Heart left ventricle (tissue), 16 donors: Measurements from ENCODE around the gene TMC5. TPM values are rescaled to one million over a fixed set of nuclear protein-coding genes. Genes with fewer than 3 reads are reported as not detected.

Experiments used
- ATAC-seq, 4 donors: fragments of 200-7000 bp; cut with Tn5 transposase; one replicate each; pipeline ENCODE4 v1.9.1; 2020 to 2022; ENCODE audit warnings: moderate library complexity in 4 of 4, mild to moderate bottlenecking in 3 of 4, moderate number of reproducible peaks in 1 of 4
- DNase-seq, 5 donors: peaks; one replicate each; pipeline ENCODE4 v3.0.0-alpha.2; 2020
- H3K27ac ChIP-seq, 12 donors: fragments of 200-600 bp; sonication (generic) in 4 of 12; one replicate each; pipeline versions ENCODE4 v1.5.0 to v1.8.0; 2016 to 2022; ENCODE audit warnings: mild to moderate bottlenecking in 2 of 12
- H3K27me3 ChIP-seq, 9 donors: fragments of 200-600 bp; sonication (generic) in 2 of 9; one replicate each; pipeline versions ENCODE4 v1.5.1 to v1.8.0; 2016 to 2022; ENCODE audit warnings: mild to moderate bottlenecking in 3 of 9
- H3K36me3 ChIP-seq, 9 donors: fragments of 200-600 bp; sonication (generic) in 2 of 9; one replicate each; pipeline versions ENCODE4 v1.5.0 to v1.8.0; 2018 to 2022; ENCODE audit warnings: mild to moderate bottlenecking in 2 of 9
- H3K4me1 ChIP-seq, 12 donors: fragments of 200-600 bp; sonication (generic) in 4 of 12; one replicate each; pipeline versions ENCODE4 v1.5.0 to v1.8.0; 2016 to 2022; ENCODE audit warnings: mild to moderate bottlenecking in 3 of 12
- H3K4me3 ChIP-seq, 12 donors: fragments of 200-600 bp; sonication (generic) in 4 of 12; one replicate each; pipeline versions ENCODE4 v1.5.0 to v1.8.0; 2017 to 2022; ENCODE audit warnings: mild to moderate bottlenecking in 9 of 12, moderate library complexity in 4 of 12
- H3K9me3 ChIP-seq, 12 donors: fragments of 200-600 bp; sonication (generic) in 4 of 12; one replicate each; pipeline versions ENCODE4 v1.5.0 to v1.8.0; 2016 to 2022; ENCODE audit warnings: mild to moderate bottlenecking in 1 of 12
- POLR2A ChIP-seq, 2 donors: fragments of 450-650 bp; IDR thresholded peaks; one replicate each; pipeline ENCODE4 v1.6.1; 2017; ENCODE audit warnings: antibody characterized with exemption in 2 of 2, mild to moderate bottlenecking in 2 of 2, moderate library complexity in 2 of 2
- WGBS, 4 donors: extraction: QIAGEN DNeasy Blood & Tissue Kit in 2 of 4; methylation state at CpG; one replicate each; pipeline versions ENCODE4 v1.1.5 to v1.1.7; 2013 to 2018; 5-methylcytosine and 5-hydroxymethylcytosine counted together
- intact Hi-C, 10 donors: fragments of 100-400 bp; cut with DNase I; formaldehyde crosslinking; loops; one replicate each; pipeline versions ENCODE4 v1.11.1 to v1.14.2; 2022
- polyA plus RNA-seq, 2 donors: library from polyadenylated mRNA; stranded (reverse); fragments of 200-250 nt; gene quantifications; one replicate each; pipeline ENCODE4 v1.2.3, GENCODE V29; 2013
- total RNA-seq, 9 donors: library from RNA; depleted of rRNA in 2 of 9; stranded (reverse); fragments of >200 nt in 2 of 9; fragmentation: NEBNext Ultra II Directional in 3 of 9; extraction: Animal tissue kit (Norgen Biotek cat#: 25700) in 3 of 9; gene quantifications; one replicate each; pipeline versions ENCODE4 v1.1.0 to v1.2.4, GENCODE V29; 2016 to 2023
- TF ChIP-seq, protein P1 (sequence below), 12 donors: fragments of 200-600 bp; sonication (generic) in 4 of 12; IDR thresholded peaks; one replicate each; pipeline versions ENCODE4 v1.5.0 to v1.8.0; 2018 to 2022; ENCODE audit warnings: antibody characterized with exemption in 12 of 12, mild to moderate bottlenecking in 5 of 12
- donor health status: ischemic (EF 13 %, LVEDD 7.1; RV severe dilation, severe dysfunction).
- donor health status: healthy with polysubstance abuse.
- donor health status: DM: no; HTN: yes; CAD: no.
- donor health status: DM: no; HTN: no; CAD: no.
- donor health status: ischemic (EF 25% LVEDD 6.9; RV normal size, moderate dysfunction).
- donor health status: ischemic (EF 25% LVEDD 5.7; RV mildly dilated, moderate dysfunction).
- donor health status: healthy.
- donor health status: DM: yes; HTN: yes; CAD: no.
- donor health status: ischemic (EF 35%, LVEDD 5.7; RV mildly dilated, moderate dysfunction).
- donor health status: nonischemic (EF 11% LVEDD 7.7; RV severe dilation, severe dysfunction).
- donor health status: DM: yes; HTN: yes; CAD: no.
- donor health status: PGD.
- donor health status: ischemic (EF 29% LVEDD 5.4; RV normal size, mild dysfunction).
- donor health status: nonischemic (EF 23%, LVEDD 6.1; RV moderate dilation, normal function).

TMC5 gene
- total and polyA plus RNA-seq, 11 donors, result 1.8 TPM; not detected in 10

DNA sequence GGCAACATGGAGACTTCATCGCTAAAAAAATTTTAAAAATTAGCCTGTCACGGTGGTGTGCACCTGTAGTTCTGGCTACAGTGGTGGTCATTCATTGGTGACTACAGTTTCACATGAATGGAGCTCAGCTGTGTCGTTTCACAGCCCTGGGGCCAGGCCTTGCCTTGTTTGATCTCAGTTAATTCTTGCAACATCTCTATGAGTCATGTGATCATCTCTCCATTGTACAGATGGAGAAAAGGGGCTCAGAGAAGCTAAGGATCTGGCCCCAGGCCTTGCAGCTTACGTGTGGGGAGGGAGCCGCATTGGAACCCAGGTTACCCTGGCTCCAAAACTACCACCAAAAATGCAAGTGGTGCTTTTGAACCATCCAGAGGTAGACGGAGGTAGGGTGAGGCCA, 54.8 kb downstream of the TMC5 start:
- no peak overlapping the region for H3K4me3 ChIP-seq
- H3K4me1 ChIP-seq, result no peaks in the 10 kb centered on the region
- intact Hi-C loops, result no loop called here
- ATAC-seq (no peak), DNase-seq (no peak)
- WGBS, 4 donors, result 73 to 87% (median 78%) methylated on average over 6 of the region's 6 CpGs
- H3K9me3 ChIP-seq, result peaks cover 0 to 5% (median 0%) of the 10 kb centered on the region in 12 donors
- H3K27me3 ChIP-seq, result peaks cover 0 to 14% (median 0%) of the 10 kb centered on the region in 9 donors
- H3K27ac ChIP-seq, result no peak overlapping the region
- no peak for TF ChIP-seq POLR2A (IDR thresholded peaks at IDR 0.05)
- TF ChIP-seq, protein P1, sequence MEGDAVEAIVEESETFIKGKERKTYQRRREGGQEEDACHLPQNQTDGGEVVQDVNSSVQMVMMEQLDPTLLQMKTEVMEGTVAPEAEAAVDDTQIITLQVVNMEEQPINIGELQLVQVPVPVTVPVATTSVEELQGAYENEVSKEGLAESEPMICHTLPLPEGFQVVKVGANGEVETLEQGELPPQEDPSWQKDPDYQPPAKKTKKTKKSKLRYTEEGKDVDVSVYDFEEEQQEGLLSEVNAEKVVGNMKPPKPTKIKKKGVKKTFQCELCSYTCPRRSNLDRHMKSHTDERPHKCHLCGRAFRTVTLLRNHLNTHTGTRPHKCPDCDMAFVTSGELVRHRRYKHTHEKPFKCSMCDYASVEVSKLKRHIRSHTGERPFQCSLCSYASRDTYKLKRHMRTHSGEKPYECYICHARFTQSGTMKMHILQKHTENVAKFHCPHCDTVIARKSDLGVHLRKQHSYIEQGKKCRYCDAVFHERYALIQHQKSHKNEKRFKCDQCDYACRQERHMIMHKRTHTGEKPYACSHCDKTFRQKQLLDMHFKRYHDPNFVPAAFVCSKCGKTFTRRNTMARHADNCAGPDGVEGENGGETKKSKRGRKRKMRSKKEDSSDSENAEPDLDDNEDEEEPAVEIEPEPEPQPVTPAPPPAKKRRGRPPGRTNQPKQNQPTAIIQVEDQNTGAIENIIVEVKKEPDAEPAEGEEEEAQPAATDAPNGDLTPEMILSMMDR (IDR thresholded peaks at IDR 0.05), result no peak
- no peaks in the 10 kb centered on the region for H3K36me3 ChIP-seq

DNA sequence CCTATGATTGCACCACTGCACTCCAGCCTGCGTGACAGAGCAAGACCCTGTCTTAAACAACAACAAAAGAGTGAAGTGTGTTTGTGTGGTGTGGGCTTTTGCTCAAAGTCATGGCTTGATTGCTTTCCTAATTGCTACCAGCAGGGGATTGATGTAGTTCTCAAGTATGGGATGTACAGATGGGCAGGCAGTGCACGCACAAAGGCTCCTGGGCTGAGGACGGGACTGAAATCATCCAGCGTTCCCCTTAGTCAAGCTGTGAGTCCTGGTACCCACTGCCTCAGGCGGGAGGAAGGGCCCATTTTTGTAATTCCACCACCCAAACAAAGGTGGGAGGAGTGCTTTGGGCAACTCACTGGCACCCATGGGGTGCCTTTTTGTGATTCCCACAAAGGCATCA, 56.9 kb downstream of the TMC5 start:
- Histone ChIP-seq H3K27ac (no peak overlapping the region), H3K9me3 (no peaks in the 10 kb centered on the region), H3K4me1 (no peaks in the 10 kb centered on the region), H3K4me3 (no peak overlapping the region), H3K27me3 (peaks cover 0 to 14% (median 0%) of the 10 kb centered on the region in 9 donors), H3K36me3 (no peaks in the 10 kb centered on the region)
- TF ChIP-seq, protein P1 (IDR thresholded peaks at IDR 0.05), result no peak
- no peak for TF ChIP-seq POLR2A (IDR thresholded peaks at IDR 0.05)
- intact Hi-C loops, result no loop called here
- ATAC-seq (no peak), DNase-seq (no peak)
- WGBS, 4 donors, result 63 to 69% (median 66%) methylated on average over 3 to 5 of the region's 5 CpGs

DNA sequence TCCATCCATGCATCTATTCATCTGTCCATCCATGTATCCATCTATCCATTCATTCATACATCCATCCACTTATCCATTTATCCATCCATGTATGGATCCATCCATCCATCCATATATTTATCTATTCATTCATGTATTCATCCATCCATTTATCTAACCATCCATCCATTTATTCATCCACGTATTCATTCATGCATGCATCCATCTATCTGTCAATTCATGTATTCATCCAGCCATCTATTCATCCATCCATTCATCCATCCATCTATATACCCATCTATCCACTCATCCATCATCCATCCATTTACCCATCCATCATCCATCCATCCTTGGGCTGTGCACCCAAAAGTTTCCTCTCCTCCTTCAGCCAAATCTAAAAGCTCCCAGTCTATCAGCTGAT, 60.8 kb downstream of the TMC5 start:
- intact Hi-C loops, result no loop called here
- Histone ChIP-seq H3K36me3 (no peaks in the 10 kb centered on the region), H3K4me1 (no peaks in the 10 kb centered on the region), H3K27me3 (peaks cover 0 to 6% (median 0%) of the 10 kb centered on the region in 9 donors), H3K4me3 (no peak overlapping the region), H3K27ac (no peak overlapping the region), H3K9me3 (no peaks in the 10 kb centered on the region)
- 40 to 93% (median 80%) methylated on average over 1 of the region's 1 CpG for WGBS, 4 donors
- DNase-seq (no peak), ATAC-seq (no peak)
- TF ChIP-seq, protein P1 (IDR thresholded peaks at IDR 0.05), result no peak
- TF ChIP-seq POLR2A (IDR thresholded peaks at IDR 0.05), result no peak

DNA sequence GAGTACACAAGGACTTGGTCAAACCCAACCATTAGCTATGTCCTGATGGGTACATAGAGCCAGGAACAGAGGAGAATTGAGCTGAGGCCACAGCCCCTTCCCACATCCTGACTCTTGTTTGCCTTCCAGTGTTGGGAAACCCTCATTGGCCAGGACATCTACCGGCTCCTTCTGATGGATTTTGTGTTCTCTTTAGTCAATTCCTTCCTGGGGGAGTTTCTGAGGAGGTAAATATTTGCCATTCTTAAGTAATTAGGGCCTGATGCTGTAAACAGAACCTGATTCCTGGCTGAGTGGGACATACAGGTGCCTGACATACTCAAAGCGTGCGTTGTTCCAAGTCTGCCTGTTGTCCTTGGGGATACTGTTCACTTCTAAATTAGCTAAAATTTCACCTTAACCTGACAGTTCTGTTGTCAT, 61.6 kb downstream of the TMC5 start:
- intact Hi-C loops, result no loop called here
- Histone ChIP-seq H3K27ac (no peak overlapping the region), H3K4me3 (no peak overlapping the region), H3K27me3 (peaks cover 0 to 5% (median 0%) of the 10 kb centered on the region in 9 donors), H3K9me3 (no peaks in the 10 kb centered on the region), H3K4me1 (no peaks in the 10 kb centered on the region), H3K36me3 (no peaks in the 10 kb centered on the region)
- TF ChIP-seq, protein P1 (IDR thresholded peaks at IDR 0.05), result no peak
- TF ChIP-seq POLR2A (IDR thresholded peaks at IDR 0.05), result no peak
- ATAC-seq (no peak), DNase-seq (no peak)
- 76 to 84% (median 81%) methylated on average over 3 of the region's 3 CpGs for WGBS, 4 donors
